Stimulated activated CD4-positive, alpha-beta T cell treated with anti-CD3 and anti-CD28 coated beads, TNF-alpha, amount 100 ng/mL, for 1 hour (primary cell): Measurements from ENCODE around the gene OAS3.
A peak's percentile ranks its signal among the peaks of the same experiment; 100 is the strongest.
"Not testable (repeated sequence)": the region's sequence is repeated elsewhere in the genome, so short reads cannot be mapped to it uniquely, and the experiment has no call there.

Source experiments
- DNase-seq, 3 donors: peaks; one replicate each; pipeline ENCODE4 v3.0.0-alpha.2; 2020; ENCODE audit warnings: low read depth in 3 of 3, low spot score in 1 of 3

The OAS3 gene, protein sequence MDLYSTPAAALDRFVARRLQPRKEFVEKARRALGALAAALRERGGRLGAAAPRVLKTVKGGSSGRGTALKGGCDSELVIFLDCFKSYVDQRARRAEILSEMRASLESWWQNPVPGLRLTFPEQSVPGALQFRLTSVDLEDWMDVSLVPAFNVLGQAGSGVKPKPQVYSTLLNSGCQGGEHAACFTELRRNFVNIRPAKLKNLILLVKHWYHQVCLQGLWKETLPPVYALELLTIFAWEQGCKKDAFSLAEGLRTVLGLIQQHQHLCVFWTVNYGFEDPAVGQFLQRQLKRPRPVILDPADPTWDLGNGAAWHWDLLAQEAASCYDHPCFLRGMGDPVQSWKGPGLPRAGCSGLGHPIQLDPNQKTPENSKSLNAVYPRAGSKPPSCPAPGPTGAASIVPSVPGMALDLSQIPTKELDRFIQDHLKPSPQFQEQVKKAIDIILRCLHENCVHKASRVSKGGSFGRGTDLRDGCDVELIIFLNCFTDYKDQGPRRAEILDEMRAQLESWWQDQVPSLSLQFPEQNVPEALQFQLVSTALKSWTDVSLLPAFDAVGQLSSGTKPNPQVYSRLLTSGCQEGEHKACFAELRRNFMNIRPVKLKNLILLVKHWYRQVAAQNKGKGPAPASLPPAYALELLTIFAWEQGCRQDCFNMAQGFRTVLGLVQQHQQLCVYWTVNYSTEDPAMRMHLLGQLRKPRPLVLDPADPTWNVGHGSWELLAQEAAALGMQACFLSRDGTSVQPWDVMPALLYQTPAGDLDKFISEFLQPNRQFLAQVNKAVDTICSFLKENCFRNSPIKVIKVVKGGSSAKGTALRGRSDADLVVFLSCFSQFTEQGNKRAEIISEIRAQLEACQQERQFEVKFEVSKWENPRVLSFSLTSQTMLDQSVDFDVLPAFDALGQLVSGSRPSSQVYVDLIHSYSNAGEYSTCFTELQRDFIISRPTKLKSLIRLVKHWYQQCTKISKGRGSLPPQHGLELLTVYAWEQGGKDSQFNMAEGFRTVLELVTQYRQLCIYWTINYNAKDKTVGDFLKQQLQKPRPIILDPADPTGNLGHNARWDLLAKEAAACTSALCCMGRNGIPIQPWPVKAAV

DNA sequence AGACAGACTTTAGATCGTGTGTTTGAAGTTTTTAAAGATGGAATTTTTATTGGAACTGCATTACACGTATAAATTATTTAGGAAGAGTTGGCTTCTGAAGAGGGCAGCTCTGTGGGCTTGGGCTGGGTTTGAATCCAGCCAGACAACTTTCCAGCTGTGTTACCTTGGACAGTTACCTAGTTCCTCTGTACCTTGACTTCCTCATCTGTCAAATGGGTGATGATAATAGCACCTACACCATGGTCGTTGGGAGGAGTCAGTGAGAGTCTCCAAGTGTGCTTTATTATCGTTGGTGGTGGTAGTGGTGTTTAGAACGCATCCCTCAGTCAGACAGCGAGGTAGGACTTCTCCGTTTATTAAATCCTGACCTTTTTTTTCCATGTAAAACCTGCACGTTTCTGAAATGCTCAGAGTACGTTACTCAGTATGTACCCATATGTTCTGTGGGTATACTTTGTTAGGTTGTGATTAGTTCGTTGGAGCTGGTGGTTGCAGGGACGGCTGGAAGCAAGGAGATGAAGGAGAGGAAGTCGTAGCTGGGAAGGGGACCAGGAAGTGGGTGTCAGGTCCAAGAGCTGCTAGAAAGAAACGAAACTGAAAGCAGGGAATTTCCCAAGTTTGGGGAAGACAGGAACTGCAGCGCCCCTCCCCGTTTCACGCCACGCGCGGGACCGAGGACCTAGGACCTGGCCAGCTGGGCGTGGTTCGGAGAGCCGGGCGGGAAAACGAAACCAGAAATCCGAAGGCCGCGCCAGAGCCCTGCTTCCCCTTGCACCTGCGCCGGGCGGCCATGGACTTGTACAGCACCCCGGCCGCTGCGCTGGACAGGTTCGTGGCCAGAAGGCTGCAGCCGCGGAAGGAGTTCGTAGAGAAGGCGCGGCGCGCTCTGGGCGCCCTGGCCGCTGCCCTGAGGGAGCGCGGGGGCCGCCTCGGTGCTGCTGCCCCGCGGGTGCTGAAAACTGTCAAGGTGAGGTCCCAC lies at the start of gene OAS3:
Gene OAS3 (plus strand): TSS at position 734 of the 979 bp plus-strand sequence. CDS start 57 bp downstream, at position 791.
- peak; percentile 24 to 36 (median 32) for DNase-seq

DNA sequence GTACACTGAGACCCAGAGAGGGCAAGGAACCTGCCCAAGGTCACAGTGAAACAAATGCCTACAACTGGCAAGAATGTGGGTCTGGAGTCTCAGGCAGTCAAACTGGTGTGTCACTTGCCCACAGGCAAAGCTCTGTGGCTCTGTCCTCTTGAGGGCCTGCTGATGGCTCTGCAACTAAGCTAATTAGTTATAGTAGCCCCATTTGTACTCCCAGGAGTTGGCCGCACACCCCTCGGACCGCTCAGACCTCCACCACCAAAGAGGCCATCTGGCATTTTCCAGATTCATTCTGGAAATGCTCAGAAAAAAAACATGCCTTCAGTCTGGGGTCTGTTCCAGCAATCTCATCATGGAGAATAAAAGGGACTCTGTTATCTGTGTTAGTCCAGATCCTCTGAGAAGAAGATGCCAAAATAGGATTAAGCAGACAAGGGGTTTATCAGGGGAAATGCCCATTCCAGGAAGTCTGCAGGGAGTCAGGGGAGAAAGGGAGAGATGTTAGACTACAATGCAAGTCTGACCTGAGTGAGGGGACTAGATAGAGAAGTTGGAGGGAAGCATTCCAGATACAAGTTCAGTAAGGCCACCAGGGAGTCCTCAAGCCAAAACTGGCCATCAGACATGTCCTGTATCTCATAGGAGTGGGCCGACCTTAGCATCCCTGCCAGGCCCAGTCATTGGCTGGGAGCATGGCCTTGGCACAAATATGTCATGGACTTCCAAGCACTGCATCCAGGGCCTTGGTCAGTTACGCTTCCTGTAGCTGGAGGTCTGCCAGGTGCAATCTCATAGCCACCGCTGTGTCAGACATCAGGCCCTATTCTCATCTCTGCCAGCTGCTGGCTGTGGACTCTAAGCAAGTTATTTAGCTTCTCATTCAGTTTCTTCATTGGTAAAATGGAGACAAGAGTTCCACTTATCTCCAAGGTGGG lies 46.9 kb upstream of the OAS3 start:
- DNase-seq = no peak

DNA sequence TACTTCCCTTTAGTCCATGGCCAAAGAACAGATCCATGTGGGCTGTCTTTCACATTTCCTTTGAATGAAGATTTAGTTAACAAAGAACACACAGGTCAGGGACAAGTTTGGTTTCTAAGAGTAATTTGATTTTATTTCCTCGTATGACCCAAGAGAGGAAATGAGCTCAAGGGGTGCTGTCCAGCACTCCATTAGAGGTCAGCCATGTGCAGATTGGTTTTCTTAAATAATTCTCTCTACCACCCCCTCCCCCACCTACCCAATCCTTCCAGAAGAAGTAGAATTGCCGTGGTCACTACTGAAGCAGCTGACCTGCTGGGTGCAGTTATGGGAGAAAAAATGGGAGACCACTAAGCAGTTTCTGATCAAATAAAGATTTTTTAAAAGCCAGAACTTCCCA lies 45.4 kb upstream of the OAS3 start:
- no peak for DNase-seq

DNA sequence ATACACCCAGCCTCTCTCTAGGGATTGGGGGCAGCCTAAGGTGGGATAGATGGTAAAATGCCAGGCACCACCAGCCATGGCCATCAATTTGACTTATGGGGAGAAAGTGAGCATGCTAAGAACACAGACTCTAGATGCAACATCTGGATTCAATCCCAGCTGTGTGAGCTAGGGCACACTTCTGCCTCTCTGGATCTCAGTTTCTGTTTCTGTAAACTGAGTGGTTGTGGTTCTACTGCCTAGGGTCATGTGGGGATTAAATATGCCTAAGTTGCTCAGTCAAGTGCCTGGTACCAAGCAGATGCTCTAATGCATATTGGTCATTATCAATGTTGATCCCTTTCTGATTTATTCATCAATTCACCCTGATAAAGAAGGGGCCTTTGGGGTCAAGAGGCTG lies 44.1 kb upstream of the OAS3 start:
- DNase-seq = no peak

DNA sequence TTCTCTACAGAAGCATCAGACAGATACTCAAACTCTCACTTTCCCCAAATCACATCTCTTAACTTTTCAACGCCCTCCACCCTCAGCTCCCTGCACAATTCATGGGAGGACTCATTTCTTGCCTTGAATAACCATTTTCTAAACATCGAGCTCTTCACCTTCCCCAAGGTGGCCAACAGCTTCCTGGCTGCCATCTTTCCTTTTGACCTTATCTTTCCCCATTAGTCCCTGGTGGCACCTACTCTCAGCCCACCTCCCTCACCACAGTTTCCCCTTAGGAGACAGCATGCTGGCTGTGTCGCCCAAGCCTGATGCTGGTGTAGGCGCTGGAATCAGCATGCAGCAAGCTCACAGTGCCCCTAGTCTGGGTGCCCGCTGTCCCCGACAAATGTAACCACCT lies 39.9 kb upstream of the OAS3 start:
- DNase-seq = no peak

DNA sequence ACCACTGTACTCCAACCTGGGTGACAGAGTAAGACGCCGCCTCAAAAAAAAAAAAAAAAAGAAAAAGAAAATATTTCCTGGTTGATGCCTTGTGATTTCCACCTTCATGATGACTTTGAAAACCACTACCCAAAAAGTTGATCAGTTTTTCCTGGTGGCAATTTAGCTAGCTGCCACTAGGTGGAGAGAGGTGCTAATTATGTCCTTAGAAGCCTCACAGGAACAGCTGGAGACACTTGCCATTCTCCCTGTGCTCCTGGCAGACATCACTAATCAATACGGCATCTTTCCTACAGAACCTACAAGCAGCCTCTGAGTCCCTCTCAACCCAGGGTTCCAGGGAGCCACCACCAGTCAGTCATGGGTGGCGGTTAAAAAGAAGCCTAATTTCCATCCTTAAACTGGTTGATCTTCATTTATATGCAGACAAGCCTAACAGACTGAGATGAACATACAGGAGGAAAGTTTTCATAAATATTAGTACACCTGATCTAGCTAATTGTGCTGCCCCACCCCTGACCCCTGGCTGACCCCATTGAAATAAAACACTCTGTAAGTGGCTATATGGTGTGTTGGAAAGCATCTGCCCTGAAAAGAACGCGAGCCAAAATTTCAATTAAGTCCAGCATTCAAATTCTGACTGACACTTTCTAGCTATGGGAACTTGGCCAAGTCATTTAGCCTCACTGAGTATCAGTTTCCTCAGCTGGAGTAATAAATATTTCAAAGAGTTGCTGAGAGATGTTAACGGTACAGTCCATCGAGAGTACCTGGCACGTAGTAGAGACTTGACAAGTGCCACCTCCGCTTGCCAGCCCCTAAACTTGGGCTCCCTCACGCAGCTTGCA lies 37.8 kb upstream of the OAS3 start:
- peak in 1 of 3 donors; percentile 15 for DNase-seq

DNA sequence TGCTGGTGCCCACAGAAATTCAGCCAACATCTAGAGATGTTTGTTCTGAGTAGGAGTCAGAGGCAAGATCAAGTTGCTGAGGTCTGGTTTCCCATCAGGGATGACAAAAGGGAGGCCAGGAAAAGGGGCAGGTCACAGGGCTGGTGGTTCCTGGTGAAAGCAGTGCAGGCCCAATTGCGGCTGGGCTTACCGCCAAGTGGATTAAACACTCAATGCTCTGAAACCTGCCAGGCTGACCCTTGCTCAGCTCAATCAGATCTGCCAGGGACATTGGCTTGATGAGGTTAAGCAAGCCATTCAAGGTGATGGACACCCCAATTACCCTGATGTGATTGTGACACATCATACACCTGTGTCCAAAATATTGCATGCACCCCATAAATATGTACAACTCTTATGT lies 37.0 kb upstream of the OAS3 start:
- no peak for DNase-seq

DNA sequence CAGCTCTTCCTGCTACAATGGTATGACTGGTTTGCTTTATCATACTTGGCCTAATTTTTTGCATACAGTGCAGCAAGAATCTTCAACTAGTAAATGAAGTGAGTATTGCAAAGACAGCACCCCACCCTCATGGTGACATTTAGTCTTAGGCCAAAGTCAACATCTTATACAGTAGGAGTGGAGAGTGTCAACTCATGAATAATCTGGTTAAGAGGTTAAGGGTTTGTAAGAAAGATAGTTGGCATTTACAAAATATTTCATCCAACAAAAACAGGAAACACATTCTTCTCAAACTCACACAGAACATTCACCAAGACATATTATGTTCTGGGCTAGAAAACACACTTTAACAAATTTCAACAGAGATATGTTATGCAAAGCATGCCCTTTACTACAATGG lies 33.7 kb upstream of the OAS3 start:
- DNase-seq = no peak

DNA sequence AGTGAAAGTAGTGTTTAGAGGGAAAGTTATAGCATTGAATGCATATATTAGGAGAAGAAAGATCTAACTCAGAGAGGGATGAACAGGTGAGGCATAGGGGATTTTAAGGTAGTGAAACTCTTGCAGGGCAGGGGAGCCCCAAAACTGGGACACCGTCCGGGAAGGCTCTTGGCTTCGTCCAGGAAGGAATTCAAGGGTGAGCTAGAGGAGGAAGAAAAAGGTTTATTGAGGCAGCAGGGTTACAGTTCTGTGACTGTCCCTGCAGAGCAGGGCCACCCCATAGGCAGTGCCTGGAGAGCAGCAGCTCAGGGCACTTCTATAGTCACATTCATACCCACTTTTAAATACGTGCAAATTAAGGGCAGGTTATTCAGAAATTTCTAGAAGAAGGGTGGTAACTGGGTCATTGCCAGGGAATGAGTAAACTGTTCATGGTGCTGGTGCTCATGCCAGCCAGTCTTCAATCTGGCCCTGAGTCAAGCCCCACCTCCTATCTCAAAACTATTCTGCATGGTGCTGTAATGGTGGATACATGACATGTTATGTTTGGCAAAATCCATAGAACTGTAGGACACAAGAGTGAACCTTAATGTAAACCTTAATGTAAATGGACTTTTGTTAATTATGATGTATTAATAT lies 32.7 kb upstream of the OAS3 start:
- no peak for DNase-seq

DNA sequence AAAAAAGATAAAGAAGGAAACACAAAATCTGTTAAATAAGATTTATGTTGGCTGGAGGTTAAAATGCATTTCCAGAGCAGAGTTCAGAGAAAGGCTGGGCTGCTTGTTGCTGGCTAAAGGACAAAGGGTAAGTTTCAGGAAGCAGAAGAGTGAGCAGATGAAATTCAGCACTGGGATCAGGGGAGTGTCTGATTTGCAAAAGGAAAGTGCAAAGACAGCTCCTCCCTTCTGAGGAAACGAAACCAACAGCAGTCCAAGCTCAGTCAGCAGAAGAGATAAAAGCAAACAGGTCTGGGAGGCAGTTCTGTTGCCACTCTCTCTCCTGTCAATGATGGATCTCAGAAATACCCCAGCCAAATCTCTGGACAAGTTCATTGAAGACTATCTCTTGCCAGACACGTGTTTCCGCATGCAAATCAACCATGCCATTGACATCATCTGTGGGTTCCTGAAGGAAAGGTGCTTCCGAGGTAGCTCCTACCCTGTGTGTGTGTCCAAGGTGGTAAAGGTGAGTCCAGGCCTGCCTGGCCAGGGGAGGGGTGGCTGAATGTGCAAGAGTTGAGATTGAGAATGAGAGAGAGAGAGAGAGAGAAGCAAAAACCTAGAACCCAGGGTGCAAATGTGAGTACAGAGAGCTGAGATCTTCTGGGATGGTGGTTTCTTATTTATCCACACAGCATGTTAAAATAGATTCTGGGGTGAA lies 31.4 kb upstream of the OAS3 start, which contains the start of gene OAS1:
Gene OAS1 (plus strand): TSS at position 251 of the 703 bp plus-strand sequence. CDS start 78 bp downstream, at position 329.
- no peak for DNase-seq

DNA sequence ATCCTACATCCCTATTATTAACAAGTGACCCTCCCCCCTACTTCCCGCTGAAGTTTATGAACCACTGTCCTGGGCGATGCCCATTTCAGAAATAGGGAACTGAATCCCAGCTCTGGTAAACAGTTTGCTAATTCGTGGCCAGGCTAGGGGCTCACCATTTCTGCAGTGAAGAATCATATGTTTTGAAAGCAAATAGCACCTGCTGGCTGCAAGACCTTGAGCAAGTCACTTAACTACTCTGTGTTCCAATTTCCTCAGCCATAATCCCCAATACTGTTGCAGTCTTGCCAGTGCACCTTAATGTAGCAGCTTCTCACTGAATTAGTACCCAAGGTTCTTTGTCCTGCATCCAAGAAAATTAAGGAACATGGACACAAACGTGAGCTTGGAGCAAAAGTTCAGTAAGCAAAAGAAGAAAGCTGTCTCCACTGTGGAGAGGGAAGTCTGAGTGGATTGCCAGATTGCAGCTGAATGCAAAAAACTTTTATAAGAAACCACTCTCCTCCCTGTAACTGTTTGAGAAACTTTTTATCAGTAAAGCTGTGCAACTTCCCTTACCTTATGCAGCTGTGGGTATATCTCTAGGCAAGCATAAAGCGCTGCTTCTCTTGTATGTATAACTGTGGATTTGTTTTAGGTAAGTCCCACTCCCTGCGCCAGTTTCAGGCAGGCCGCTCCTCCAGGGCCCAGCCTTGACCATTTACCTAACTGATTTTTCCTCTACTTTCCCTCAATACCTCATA lies 30.7 kb upstream of the OAS3 start:
- DNase-seq = no peak

DNA sequence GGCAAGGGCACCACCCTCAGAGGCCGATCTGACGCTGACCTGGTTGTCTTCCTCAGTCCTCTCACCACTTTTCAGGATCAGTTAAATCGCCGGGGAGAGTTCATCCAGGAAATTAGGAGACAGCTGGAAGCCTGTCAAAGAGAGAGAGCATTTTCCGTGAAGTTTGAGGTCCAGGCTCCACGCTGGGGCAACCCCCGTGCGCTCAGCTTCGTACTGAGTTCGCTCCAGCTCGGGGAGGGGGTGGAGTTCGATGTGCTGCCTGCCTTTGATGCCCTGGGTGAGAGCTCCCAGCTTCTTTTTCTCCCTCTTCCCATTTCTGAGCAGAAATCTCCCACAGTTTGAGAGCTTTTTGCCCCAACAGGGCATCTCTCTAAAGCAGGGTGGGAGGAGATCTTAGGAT lies 29.7 kb upstream of the OAS3 start:
- DNase-seq = no peak

DNA sequence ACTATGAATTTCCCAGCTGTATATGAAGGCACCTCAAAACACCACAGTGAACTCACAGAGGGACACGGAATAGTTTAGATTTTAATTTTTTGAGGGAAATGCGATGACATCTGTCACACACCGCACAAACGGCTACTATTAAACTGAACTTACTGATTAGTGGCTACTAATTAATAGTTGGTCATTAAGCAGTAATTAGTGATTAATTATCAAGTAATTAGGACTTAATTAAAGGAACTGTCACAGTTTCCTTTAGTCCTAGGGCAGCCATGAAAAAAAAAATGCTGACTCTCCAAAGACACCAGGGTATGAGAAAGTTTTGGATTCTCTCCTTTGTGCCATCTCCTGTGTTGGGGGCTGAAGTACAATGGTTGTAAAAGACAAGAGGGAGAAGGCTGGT lies 28.6 kb upstream of the OAS3 start:
- no peak for DNase-seq

DNA sequence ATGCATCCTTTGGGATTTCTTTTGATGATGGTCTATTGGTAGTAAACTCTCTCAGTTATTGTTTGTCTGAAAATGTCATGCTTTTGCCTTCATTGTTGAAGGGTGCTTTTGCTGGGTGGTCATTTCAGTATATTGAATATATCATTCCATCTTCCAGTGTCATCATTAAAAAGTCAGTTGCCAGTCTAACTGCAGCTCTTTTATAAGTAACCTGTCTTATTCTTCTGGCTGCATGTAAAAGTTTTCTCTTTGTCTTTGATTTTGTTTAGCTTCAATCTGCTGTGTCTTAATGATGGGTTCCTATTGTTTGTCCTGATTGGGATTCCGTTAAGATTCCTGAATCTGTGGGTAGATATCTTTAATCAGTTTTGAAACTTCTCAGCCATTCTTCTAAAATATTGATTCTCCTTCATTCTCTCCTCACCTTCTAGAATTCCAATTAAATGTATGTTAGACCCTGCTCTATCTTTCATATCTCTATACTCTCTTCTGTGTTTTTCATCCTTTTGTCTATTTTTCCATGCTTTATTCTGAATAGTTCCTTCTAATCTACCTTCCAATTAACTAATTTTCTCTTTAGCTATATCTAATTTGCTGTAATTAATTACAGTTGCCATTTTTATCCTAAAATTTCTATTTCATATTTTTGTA lies 25.1 kb upstream of the OAS3 start:
- no peak for DNase-seq

DNA sequence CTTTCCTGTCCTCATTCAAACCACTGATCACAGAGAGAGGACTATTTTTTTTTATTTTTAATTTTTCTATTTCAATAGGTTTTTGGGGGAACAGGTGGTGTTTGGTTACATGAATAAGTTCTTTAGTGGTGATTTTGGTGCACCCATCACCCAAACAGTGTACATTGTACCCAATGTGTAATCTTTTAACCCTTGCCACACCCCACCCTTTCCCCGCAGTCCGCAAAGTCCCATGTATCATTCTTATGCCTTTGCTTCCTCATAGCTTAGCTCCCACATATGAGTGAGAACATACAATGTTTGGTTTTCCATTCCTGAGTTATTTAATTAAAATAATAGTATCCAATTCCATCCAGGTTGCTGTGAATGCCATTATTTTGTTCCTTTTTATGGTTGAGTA lies 24.4 kb upstream of the OAS3 start:
- not testable (repeated sequence) for DNase-seq

DNA sequence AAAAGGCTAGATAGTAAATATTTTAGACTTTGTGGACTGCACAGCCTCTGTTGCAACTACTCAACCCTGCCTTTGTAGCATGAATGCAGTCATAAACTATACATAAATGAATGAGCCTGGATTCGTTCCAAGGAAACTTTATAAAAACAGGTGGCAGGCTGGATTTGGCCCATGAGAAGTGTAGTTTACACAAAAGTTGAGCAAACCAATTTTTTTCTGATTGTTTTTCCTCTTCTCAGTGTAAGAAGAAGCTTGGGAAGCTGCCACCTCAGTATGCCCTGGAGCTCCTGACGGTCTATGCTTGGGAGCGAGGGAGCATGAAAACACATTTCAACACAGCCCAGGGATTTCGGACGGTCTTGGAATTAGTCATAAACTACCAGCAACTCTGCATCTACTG lies 22.0 kb upstream of the OAS3 start:
- no peak for DNase-seq
